Stimulated activated CD8-positive, alpha-beta memory T cell treated with anti-CD3 and anti-CD28 coated beads, Interleukin-4, amount 100 ng/mL, for 24 hours (primary cell): Measurements from ENCODE around the gene SERGEF.
"Not testable (repeated sequence)": the region's sequence is repeated elsewhere in the genome, so short reads cannot be mapped to it uniquely, and the experiment has no call there.

Experiments
- DNase-seq: peaks from one replicate; pipeline ENCODE4 v3.0.0-alpha.2; 2020; ENCODE audit warnings: low read depth

SERGEF gene

GRCh38 chr11:17906436-17906835, 106.4 kb downstream of the SERGEF start:
- DNase-seq = no peak

- DNase-seq = no peak
These were observed 107.4 kb downstream of the SERGEF start for GRCh38 chr11:17905477-17905876.

GRCh38 chr11:17901481-17901880, 111.4 kb downstream of the SERGEF start:
- no peak for DNase-seq

- no peak for DNase-seq
These were observed 114.1 kb downstream of the SERGEF start for GRCh38 chr11:17898782-17899181.

GRCh38 chr11:17898071-17898470, 114.8 kb downstream of the SERGEF start:
- no peak for DNase-seq

GRCh38 chr11:17897495-17897894, 115.4 kb downstream of the SERGEF start:
- DNase-seq = no peak

- DNase-seq = not testable (repeated sequence)
These were observed 116.2 kb downstream of the SERGEF start for GRCh38 chr11:17896496-17897151.

- no peak for DNase-seq
These were observed 117.8 kb downstream of the SERGEF start for GRCh38 chr11:17894929-17895658.

- DNase-seq = no peak
These were observed 120.4 kb downstream of the SERGEF start for GRCh38 chr11:17892409-17892808.

- no peak for DNase-seq
These were observed 122.5 kb downstream of the SERGEF start for GRCh38 chr11:17890325-17890724.

- no peak for DNase-seq
These were observed 125.1 kb downstream of the SERGEF start for GRCh38 chr11:17887779-17888178.

- no peak for DNase-seq
These were observed 128.9 kb downstream of the SERGEF start for GRCh38 chr11:17883946-17884345.

GRCh38 chr11:17883057-17883456, 129.8 kb downstream of the SERGEF start:
- no peak for DNase-seq

- DNase-seq = no peak
These were observed 134.1 kb downstream of the SERGEF start for GRCh38 chr11:17878743-17879142.

- DNase-seq = no peak
These were observed 135.0 kb downstream of the SERGEF start for GRCh38 chr11:17877886-17878285.

GRCh38 chr11:17876827-17877226, 136.0 kb downstream of the SERGEF start:
- DNase-seq = no peak

GRCh38 chr11:17875891-17876290, 137.0 kb downstream of the SERGEF start:
- no peak for DNase-seq

- DNase-seq = no peak
These were observed 139.3 kb downstream of the SERGEF start for GRCh38 chr11:17873586-17873985.

- DNase-seq = not testable (repeated sequence)
These were observed 144.4 kb downstream of the SERGEF start for GRCh38 chr11:17868398-17868797.

GRCh38 chr11:17867341-17867740, 145.5 kb downstream of the SERGEF start:
- no peak for DNase-seq

- no peak for DNase-seq
These were observed 146.9 kb downstream of the SERGEF start for GRCh38 chr11:17865765-17866428.

GRCh38 chr11:17864478-17864941, 148.3 kb downstream of the SERGEF start:
- DNase-seq = no peak
